ENCODE results near the gene LRRC31. TPM values are rescaled to one million over a fixed set of nuclear protein-coding genes. Genes with fewer than 3 reads are reported as not detected.
A peak's percentile ranks its signal among the peaks of the same experiment; 100 is the strongest.

The LRRC31 gene
- total RNA-seq, 1 donor from 2014 or later, result not detected

DNA sequence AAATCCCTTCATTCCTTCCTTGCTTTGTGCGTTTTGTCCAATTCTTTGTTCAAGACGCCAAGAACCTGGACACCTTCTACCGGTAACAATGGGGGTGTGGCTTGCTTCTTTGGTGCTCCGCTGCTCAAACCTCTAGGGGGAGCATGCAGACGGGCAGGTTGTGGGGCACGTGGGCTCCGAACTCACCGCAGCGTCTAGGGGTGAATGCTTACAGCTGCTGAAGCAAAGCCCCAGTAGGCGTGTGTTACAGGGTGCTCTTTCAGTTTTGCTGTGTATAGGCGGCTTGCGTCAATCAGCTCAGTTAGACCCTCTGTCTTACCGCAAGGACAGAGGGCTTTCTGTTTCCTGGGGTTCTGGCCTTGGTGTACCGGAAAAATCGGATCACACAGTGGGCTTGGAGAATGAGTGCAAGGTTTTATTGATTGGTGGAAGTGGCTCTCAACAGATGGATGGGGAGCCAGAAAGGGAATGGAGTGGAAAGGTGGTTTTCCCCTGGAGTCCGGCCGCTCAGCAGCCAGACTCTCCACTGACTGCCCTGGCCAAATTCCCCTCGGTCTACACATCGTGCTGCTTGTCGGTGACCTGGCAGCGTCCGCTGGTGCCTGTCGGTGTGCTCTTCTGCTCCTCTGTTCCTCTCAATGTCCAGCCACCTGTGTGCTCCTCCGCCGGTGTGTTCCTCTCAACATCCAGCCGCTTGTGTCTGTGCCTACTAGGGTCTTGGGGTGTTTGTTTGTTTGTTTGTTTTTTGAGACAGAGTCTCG lies 55.8 kb downstream of the LRRC31 start:
- TF ChIP-seq, protein P1, sequence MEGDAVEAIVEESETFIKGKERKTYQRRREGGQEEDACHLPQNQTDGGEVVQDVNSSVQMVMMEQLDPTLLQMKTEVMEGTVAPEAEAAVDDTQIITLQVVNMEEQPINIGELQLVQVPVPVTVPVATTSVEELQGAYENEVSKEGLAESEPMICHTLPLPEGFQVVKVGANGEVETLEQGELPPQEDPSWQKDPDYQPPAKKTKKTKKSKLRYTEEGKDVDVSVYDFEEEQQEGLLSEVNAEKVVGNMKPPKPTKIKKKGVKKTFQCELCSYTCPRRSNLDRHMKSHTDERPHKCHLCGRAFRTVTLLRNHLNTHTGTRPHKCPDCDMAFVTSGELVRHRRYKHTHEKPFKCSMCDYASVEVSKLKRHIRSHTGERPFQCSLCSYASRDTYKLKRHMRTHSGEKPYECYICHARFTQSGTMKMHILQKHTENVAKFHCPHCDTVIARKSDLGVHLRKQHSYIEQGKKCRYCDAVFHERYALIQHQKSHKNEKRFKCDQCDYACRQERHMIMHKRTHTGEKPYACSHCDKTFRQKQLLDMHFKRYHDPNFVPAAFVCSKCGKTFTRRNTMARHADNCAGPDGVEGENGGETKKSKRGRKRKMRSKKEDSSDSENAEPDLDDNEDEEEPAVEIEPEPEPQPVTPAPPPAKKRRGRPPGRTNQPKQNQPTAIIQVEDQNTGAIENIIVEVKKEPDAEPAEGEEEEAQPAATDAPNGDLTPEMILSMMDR (IDR thresholded peaks at IDR 0.05), result peak in 2 of 3 experiments; percentile 8 to 18
- Histone ChIP-seq H3K4me1 (peaks cover 0 to 6% of the 10 kb centered on the region in 2 donors), H3K27ac (no peak overlapping the region), H3K27me3 (no peaks in the 10 kb centered on the region), H3K4me3 (peak overlapping the region; percentile 3 to 73), H3K36me3 (no peaks in the 10 kb centered on the region), H3K9me3 (no peaks in the 10 kb centered on the region)
- intact Hi-C loops (cut with DNase I), result no loop called here
- DNase-seq (ENCODE audit: low spot score in 2 of 2), result peak in 1 of 2 donors; percentile 65

DNA sequence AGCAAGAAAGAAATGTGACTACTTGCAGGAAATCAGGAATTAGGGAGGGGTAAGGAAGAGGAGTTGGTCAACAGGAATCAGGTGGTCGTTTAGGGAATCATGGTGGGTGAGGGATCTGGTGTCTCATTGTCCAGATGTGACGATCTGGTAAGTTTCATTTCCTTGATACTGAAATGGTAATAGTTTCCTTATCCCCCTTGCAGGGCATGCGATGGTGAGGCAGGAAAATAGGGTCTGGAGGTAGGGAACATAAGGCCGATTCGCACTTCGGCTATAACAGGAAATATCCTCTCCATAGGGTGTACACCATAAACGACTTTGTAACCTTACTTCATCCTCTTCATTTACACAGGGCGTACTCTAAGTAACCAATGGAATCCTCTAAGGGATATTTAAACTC lies 56.5 kb downstream of the LRRC31 start:
- Histone ChIP-seq H3K27ac (no peak overlapping the region), H3K4me3 (peak overlapping the region; percentile 58 to 73), H3K27me3 (no peaks in the 10 kb centered on the region), H3K9me3 (no peaks in the 10 kb centered on the region), H3K36me3 (no peaks in the 10 kb centered on the region), H3K4me1 (peaks cover 0 to 6% of the 10 kb centered on the region in 2 donors)
- TF ChIP-seq, protein P1 (IDR thresholded peaks at IDR 0.05), result no peak
- intact Hi-C loops (cut with DNase I), result no loop called here
- DNase-seq (ENCODE audit: low spot score in 2 of 2), result no peak

DNA sequence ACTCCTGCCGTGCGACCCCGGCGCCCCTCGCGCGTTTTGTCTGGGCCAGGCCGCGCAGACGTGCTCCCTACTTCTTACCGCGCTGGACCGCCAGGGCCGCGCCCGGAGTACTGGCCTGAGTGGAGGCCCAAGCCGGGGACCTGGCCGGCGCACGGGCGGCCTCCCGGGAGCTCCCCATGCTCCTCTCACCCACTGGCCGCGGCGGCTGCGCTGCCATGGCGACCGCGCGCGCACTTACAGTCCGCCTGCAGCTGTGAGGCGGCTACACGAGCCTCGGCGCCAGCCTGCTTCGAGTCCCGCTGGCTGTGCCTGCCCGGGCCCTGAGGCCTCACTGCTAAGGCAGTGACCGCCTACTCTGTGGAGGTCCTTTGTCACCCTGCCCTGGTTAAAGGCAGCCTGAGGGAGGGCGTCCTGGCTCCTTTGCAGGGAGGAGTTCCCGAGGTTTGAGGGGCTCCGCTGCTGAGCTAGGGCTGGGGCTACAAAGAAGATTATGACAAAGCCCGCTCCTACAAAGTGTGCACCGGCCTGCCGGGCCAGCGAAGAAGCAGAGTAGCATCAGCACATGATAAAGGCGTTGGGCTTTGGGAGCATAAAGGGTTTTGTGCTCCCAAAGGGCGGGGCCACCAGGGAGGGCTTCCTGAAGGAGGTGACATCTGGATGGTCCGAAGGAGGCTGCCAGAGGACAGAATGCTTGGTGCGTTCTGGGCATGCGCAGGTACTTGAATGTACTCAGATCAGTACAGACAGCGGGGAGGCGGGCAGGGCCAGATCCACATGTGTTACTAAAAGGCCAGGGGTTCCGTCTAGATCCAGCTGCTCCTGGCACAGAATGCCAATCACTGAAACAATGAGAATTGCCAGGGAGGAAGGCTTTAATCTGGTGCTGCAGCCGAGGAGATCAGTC lies 57.2 kb downstream of the LRRC31 start, which contains the start of the genes LRRC34 and LRRIQ4:
Gene LRRC34 (minus strand): TSS at position 573 of the 904 bp plus-strand sequence. CDS start 356 bp downstream, at position 217.
Gene LRRIQ4 (plus strand): TSS at position 539 of the 904 bp plus-strand sequence. CDS start 9,052 bp downstream, outside the sequence.
- Histone ChIP-seq H3K4me3 (peak within 1 kb of the TSS; percentile 58 to 73), H3K36me3 (no peaks in the 10 kb centered on the region), H3K4me1 (peaks cover 0 to 6% of the 10 kb centered on the region in 2 donors), H3K9me3 (no peaks in the 10 kb centered on the region), H3K27me3 (no peaks in the 10 kb centered on the region), H3K27ac (peak within 1 kb of the TSS; percentile 47 to 81)
- intact Hi-C loops (cut with DNase I), result no loop called here
- peak in 1 of 2 donors; percentile 84 for DNase-seq (ENCODE audit: low spot score in 2 of 2)
- TF ChIP-seq, protein P1 (IDR thresholded peaks at IDR 0.05), result no peak

DNA sequence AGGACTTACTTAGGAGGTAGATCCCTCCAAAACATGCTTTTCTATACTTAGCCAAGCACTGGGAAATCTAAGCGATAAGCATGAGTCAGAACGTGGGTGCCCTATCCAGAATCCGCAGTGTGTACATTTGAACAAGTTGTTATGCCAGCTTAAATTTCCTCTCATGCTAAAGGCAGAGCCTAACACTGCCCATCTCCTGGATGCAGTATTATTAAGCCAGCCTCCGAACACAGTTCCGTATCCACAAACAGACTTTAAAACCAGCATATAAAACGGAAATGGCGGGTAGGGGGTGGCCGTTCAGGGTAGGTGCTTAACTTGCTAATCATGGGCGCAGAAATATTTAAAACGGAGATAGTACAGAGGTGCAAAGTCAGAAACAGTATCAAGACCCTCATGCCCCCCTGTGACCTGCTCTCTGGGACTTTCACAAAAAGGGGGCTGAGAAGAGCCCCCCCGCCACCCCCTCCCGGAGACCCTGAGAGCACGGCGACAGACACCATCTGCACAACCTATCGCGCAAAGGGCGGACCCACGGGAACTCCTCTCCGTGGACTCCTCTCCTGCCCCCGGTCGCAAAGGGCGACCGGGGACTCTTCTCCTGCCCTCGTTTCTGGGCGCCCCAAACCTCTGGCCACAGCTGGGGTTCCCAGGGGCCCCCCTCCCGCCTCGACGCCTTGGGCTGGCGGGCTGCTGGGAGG lies 58.0 kb downstream of the LRRC31 start:
- DNase-seq (ENCODE audit: low spot score in 2 of 2), result no peak
- H3K9me3 ChIP-seq, result no peaks in the 10 kb centered on the region
- intact Hi-C loops (cut with DNase I), result no loop called here
- peaks cover 0 to 6% of the 10 kb centered on the region in 2 donors for H3K4me1 ChIP-seq
- H3K36me3 ChIP-seq, result no peaks in the 10 kb centered on the region
- TF ChIP-seq, protein P1 (IDR thresholded peaks at IDR 0.05), result no peak
- H3K27me3 ChIP-seq, result no peaks in the 10 kb centered on the region
- H3K27ac ChIP-seq, result peak overlapping the region; percentile 47 to 81
- H3K4me3 ChIP-seq, result peak overlapping the region; percentile 58 to 73

DNA sequence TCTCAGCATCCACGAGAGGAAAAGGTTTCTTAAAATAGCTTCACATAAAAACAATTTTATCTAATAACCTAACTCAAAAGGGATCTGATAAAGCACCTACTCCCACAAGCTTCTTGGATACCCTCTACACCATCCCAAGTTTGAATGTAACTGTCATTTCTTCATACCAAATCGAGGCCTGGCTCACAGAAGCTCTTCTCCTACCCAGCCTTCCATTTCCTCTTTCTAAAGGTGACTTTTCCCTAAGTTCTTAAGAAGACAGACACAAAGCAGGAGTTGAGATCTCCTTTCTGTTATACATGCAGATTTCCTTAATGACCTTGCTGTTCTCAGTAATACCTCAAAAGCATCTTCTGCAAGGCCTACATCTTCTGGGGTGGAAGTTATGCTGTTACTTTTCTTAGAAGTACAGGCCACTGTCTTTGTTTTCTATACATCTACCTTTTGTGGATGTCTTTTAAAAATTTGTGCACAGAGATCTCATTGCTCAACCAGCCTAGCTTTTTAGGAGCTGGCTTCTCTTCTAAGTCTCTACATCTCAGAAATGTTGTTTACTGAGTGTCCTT lies 60.4 kb downstream of the LRRC31 start:
- no peak for DNase-seq (ENCODE audit: low spot score in 2 of 2)
- Histone ChIP-seq H3K9me3 (no peaks in the 10 kb centered on the region), H3K27me3 (no peaks in the 10 kb centered on the region), H3K27ac (peak overlapping the region in 1 of 2 donors; percentile 6), H3K4me1 (peaks cover 0 to 6% of the 10 kb centered on the region in 2 donors), H3K36me3 (no peaks in the 10 kb centered on the region), H3K4me3 (no peak overlapping the region)
- TF ChIP-seq, protein P1 (IDR thresholded peaks at IDR 0.05), result no peak
- intact Hi-C loops (cut with DNase I), result no loop called here

All from ascending aorta (tissue), 2 donors.